Glutamatergic neuron (in vitro differentiated cells): ENCODE results near the gene PSMB9. TPM values are rescaled to one million over a fixed set of nuclear protein-coding genes. Genes with fewer than 3 reads are reported as not detected.

ENCODE experiments used
- DNase-seq: peaks from one replicate; pipeline ENCODE4 v3.0.0; 2022
- H3K27ac Mint-ChIP-seq: one replicate; pipeline ENCODE4 v1.8.0; 2020; ENCODE audit warnings: mild to moderate bottlenecking, mixed read lengths, inconsistent platforms; ENCODE audit not compliant: unreplicated experiment
- H3K27me3 Mint-ChIP-seq: one replicate; pipeline ENCODE4 v1.8.0; 2020; ENCODE audit warnings: mild to moderate bottlenecking, moderate library complexity, mixed read lengths, inconsistent platforms; ENCODE audit not compliant: unreplicated experiment
- H3K36me3 Mint-ChIP-seq: one replicate; pipeline ENCODE4 v1.8.0; 2020; ENCODE audit warnings: mild to moderate bottlenecking, mixed read lengths, inconsistent platforms; ENCODE audit not compliant: unreplicated experiment
- H3K4me1 Mint-ChIP-seq: one replicate; pipeline ENCODE4 v1.8.0; 2020; ENCODE audit warnings: mild to moderate bottlenecking, low read depth, mixed read lengths, inconsistent platforms; ENCODE audit not compliant: unreplicated experiment
- H3K4me3 Mint-ChIP-seq: one replicate; pipeline ENCODE4 v1.8.0; 2020; ENCODE audit warnings: mild to moderate bottlenecking, mixed read lengths, inconsistent platforms; ENCODE audit not compliant: unreplicated experiment
- H3K9me3 Mint-ChIP-seq: one replicate; pipeline ENCODE4 v1.8.0; 2020; ENCODE audit warnings: mild to moderate bottlenecking, moderate library complexity, mixed read lengths, inconsistent platforms; ENCODE audit not compliant: unreplicated experiment
- total RNA-seq: library from RNA; stranded (reverse); fragmentation: NEBNext Ultra II Directional; extraction: Animal tissue kit (Norgen Biotek cat#: 25700); gene quantifications from one replicate; pipeline ENCODE4 v1.2.1, GENCODE V29; 2021; ENCODE audit not compliant: unreplicated experiment
- TF ChIP-seq, protein P1 (sequence below): fragments of 200-600 bp; sonication (generic); IDR thresholded peaks from one replicate; pipeline ENCODE4 v1.5.0; 2021; ENCODE audit not compliant: partially characterized antibody, unreplicated experiment

PSMB9 gene
- total RNA-seq, 1 donor from 2014 or later: not detected

DNA sequence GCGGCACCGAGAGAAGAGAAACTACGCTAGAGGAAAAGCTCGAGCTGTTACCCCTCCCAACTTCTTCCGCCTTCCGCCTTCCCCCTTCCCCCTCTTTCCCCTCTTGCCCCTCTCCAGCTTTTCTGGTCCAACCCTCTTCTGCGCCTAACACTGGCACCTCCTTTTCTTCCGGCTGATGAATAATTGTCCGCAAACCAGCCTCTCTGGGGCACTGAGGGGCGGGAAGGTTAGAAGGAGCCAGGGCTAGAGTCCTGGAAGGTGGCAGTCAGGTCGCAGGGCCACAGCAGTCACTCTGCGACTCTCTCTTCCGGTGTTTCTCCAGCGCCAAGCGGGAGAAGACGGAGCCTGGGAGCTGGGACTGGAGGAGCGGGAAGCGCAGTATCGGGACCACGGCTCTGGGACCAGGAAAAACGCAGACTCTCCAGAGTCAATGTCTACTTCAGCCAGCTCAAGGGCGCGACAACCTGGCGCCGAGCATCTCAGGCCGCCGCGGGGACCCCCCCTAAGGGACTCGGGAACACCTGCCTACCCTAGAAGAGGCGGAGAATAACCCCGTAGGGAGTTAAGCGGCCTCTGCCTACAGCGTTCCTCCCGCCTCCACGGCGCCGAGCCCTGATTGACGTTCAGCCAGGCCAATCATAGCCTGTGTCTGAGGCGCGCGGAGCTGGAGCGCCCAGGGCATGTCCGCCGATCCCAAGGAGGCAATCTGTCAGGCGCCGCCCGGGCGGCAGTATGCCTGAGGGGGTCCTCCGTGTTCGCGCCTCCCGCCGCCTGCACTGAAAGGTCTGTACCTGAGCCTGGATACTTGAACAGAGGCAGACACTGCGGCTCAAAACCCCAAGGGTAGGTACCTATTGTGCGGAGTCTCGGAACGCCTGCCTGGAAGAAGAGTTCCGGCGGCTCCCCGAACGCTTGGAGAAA is 40.4 kb downstream of the PSMB9 start:
- TF ChIP-seq, protein P1, sequence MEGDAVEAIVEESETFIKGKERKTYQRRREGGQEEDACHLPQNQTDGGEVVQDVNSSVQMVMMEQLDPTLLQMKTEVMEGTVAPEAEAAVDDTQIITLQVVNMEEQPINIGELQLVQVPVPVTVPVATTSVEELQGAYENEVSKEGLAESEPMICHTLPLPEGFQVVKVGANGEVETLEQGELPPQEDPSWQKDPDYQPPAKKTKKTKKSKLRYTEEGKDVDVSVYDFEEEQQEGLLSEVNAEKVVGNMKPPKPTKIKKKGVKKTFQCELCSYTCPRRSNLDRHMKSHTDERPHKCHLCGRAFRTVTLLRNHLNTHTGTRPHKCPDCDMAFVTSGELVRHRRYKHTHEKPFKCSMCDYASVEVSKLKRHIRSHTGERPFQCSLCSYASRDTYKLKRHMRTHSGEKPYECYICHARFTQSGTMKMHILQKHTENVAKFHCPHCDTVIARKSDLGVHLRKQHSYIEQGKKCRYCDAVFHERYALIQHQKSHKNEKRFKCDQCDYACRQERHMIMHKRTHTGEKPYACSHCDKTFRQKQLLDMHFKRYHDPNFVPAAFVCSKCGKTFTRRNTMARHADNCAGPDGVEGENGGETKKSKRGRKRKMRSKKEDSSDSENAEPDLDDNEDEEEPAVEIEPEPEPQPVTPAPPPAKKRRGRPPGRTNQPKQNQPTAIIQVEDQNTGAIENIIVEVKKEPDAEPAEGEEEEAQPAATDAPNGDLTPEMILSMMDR: no peak
- H3K27me3 Mint-ChIP-seq: peaks cover 1% of the 10 kb centered on the region

DNA sequence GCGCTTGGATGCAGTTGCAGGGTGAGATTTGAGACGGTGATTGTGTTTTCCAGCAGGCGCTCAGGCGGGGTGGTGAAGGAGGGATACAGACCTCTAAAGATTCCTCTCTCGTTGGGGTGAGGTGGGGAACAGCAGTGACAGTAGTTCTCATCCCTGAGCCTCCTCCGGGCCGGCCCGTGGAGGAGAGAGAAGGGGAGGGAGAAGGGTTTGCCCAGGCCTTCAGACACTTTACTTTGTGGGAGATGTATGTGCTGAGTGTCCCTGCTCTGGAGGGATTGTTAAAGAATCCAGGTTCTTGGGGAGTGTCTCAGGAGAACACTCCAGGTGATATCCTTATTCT is 41.0 kb downstream of the PSMB9 start:
- Mint-ChIP-seq H3K4me1 (peaks cover 9% of the 10 kb centered on the region), H3K27ac (peak overlapping the region; percentile 95), H3K36me3 (no peaks in the 10 kb centered on the region), H3K9me3 (peaks cover 6% of the 10 kb centered on the region), H3K27me3 (peaks cover 1% of the 10 kb centered on the region), H3K4me3 (peak overlapping the region; percentile 97)
- no peak for DNase-seq
- TF ChIP-seq, protein P1: no peak

More for the DNA sequence above, 40.4 kb downstream of the PSMB9 start:
- Mint-ChIP-seq H3K9me3 (peaks cover 6% of the 10 kb centered on the region), H3K4me1 (peaks cover 9% of the 10 kb centered on the region), H3K4me3 (peak overlapping the region; percentile 97), H3K27ac (peak overlapping the region; percentile 95), H3K36me3 (no peaks in the 10 kb centered on the region)
- peak; percentile 97 for DNase-seq

DNA sequence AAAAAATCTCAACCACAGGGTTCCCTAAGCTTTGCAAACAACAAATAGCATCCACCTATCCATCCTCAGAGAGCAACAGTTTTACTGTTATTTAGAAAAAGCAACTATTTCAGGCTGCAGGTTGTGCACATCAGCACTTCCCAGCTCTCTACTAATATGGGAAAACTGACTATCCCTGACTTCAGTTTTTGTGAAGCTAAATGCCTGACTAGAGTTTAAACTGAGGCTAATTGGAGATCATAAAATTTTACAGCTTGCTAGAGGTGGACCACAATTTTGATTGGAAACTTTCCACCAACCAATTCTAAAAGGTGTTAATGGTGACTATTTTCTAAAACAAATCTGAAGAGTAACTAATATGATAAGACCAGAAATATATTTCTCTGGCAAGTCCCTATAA is 50.0 kb downstream of the PSMB9 start:
- no peak for DNase-seq
- Mint-ChIP-seq H3K4me1 (no peaks in the 10 kb centered on the region), H3K4me3 (no peak overlapping the region), H3K36me3 (no peaks in the 10 kb centered on the region), H3K27me3 (peaks cover 1% of the 10 kb centered on the region), H3K9me3 (no peaks in the 10 kb centered on the region), H3K27ac (no peak overlapping the region)
- TF ChIP-seq, protein P1: no peak

DNA sequence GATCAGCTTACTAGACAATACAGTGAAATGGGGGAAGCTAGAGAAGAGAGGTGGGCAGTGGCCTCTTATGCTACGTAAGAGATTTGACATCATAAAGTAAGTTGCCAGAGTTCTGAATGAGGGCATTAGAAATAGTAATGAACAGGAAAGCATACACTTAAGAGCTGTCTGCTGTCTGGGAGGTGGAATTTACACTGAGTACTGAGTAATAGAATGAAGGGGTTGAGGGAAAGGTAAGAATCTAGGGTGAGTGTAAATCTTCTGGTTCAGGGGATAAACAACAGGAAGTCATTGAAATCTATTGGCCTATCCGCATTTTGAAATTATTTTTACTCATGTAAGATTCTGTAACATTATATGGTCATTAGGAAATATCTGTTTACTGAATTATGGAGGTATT is 51.1 kb downstream of the PSMB9 start:
- peaks cover 1% of the 10 kb centered on the region for H3K27me3 Mint-ChIP-seq
- no peaks in the 10 kb centered on the region for H3K4me1 Mint-ChIP-seq
- H3K4me3 Mint-ChIP-seq: no peak overlapping the region
- H3K9me3 Mint-ChIP-seq: no peaks in the 10 kb centered on the region
- H3K27ac Mint-ChIP-seq: no peak overlapping the region
- no peaks in the 10 kb centered on the region for H3K36me3 Mint-ChIP-seq
- TF ChIP-seq, protein P1: no peak
- no peak for DNase-seq

DNA sequence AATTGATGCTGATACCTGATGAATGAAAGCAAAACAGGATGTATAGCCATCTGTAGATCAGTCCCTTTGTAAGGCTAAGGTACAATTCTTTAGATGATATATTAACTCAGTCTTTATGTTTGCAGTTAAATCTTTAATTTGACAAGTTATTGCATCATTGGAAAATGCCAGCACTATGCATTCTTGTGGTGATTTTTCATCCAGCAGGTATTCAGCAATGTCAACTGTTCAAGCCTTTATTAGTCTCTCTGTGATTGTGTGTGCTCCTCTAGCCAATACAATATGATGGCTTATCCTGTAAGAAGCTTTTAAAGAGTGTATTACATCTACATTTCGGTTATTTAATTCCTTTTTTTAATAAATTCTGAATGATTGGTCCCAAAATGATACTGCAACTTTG is 52.5 kb downstream of the PSMB9 start:
- no peak for DNase-seq

More for the DNA sequence above, 52.5 kb downstream of the PSMB9 start:
- TF ChIP-seq, protein P1: no peak
- peaks cover 1% of the 10 kb centered on the region for H3K27me3 Mint-ChIP-seq
- H3K9me3 Mint-ChIP-seq: no peaks in the 10 kb centered on the region
- H3K4me3 Mint-ChIP-seq: no peak overlapping the region
- no peaks in the 10 kb centered on the region for H3K36me3 Mint-ChIP-seq
- H3K4me1 Mint-ChIP-seq: no peaks in the 10 kb centered on the region
- H3K27ac Mint-ChIP-seq: no peak overlapping the region
